Liver (tissue), 3 donors: ENCODE data around the gene OR52N5.

Experiments used
- EGR1 ChIP-seq, 2 donors: IDR thresholded peaks; 2 replicates each; pipeline ENCODE4 v1.6.1; 2016 to 2018; ENCODE audit warnings: antibody characterized with exemption in 2 of 2, low read depth in 2 of 2
- GABPA ChIP-seq, 2 donors: IDR thresholded peaks in 1 of 2; conservative IDR thresholded peaks in 1 of 2; 2 replicates each; pipeline ENCODE4 v1.6.1; 2016; ENCODE audit warnings: antibody characterized with exemption in 2 of 2, mild to moderate bottlenecking in 1 of 2, moderate library complexity in 1 of 2
- TF ChIP-seq, protein P1 (sequence below): fragments of 150-350 bp; IDR thresholded peaks from 2 replicates; pipeline ENCODE4 v1.5.1; 2017; ENCODE audit warnings: improper control_type of control experiment, low read depth, low read length; ENCODE audit not compliant: missing input control
- TF ChIP-seq, protein P2 (sequence below): IDR thresholded peaks from 2 replicates; pipeline ENCODE4 v1.6.1; 2016; ENCODE audit warnings: antibody characterized with exemption
- donor health status: healthy.
- donor health status: healthy.

DNA sequence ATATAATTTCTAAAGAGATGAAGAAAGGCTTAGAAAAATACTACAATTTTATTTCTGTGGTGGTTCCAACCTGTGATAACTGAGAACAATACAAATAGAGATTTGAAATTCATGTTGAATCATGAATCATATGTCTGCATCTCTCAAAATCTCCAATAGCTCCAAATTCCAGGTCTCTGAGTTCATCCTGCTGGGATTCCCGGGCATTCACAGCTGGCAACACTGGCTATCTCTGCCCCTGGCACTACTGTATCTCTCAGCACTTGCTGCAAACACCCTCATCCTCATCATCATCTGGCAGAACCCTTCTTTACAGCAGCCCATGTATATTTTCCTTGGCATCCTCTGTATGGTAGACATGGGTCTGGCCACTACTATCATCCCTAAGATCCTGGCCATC is 46.8 kb downstream of the OR52N5 start, which contains the start of gene OR56B1:
- no peak for TF ChIP-seq GABPA (IDR thresholded peaks at IDR 0.05 in 1 of 2, conservative IDR thresholded peaks at IDR 0.05 in 1 of 2)
- TF ChIP-seq, protein P1, sequence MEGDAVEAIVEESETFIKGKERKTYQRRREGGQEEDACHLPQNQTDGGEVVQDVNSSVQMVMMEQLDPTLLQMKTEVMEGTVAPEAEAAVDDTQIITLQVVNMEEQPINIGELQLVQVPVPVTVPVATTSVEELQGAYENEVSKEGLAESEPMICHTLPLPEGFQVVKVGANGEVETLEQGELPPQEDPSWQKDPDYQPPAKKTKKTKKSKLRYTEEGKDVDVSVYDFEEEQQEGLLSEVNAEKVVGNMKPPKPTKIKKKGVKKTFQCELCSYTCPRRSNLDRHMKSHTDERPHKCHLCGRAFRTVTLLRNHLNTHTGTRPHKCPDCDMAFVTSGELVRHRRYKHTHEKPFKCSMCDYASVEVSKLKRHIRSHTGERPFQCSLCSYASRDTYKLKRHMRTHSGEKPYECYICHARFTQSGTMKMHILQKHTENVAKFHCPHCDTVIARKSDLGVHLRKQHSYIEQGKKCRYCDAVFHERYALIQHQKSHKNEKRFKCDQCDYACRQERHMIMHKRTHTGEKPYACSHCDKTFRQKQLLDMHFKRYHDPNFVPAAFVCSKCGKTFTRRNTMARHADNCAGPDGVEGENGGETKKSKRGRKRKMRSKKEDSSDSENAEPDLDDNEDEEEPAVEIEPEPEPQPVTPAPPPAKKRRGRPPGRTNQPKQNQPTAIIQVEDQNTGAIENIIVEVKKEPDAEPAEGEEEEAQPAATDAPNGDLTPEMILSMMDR, result no peak
- TF ChIP-seq EGR1 (IDR thresholded peaks at IDR 0.05; ENCODE audit: low read depth in 2 of 2), result no peak
- TF ChIP-seq, protein P2, sequence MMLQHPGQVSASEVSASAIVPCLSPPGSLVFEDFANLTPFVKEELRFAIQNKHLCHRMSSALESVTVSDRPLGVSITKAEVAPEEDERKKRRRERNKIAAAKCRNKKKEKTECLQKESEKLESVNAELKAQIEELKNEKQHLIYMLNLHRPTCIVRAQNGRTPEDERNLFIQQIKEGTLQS, result no peak
